Activated CD8-positive, alpha-beta T cell treated with anti-CD3 and anti-CD28 coated beads for 36 hours (primary cell): ENCODE measurements around the gene SH3PXD2B. TPM values are rescaled to one million over a fixed set of nuclear protein-coding genes. Genes with fewer than 3 reads are reported as not detected.

Experiments
- ATAC-seq: fragments of 200-7000 bp; cut with Tn5 transposase; one replicate; pipeline ENCODE4 v1.10.0; 2021; ENCODE audit warnings: mild to moderate bottlenecking, moderate library complexity
- CTCF ChIA-PET: fragments of 350-600 bp; sonication (Branson Sonifier 250); formaldehyde crosslinking; loops from one replicate; lab custom pipeline; 2021; ENCODE audit warnings: antibody characterized with exemption; lab: Charles Lee
- POLR2A ChIA-PET: fragments of 350-600 bp; sonication (Branson Sonifier 250); formaldehyde crosslinking; loops from one replicate; lab custom pipeline; 2021; ENCODE audit warnings: antibody characterized with exemption; lab: Charles Lee
- DNase-seq: peaks from one replicate; pipeline ENCODE4 v3.0.0-alpha.2; 2020
- H3K27ac Mint-ChIP-seq: one replicate; pipeline ENCODE4 v1.8.0; 2021; ENCODE audit warnings: mild to moderate bottlenecking, mixed read lengths
- H3K27me3 Mint-ChIP-seq: one replicate; pipeline ENCODE4 v1.8.0; 2021; ENCODE audit warnings: mixed read lengths
- H3K36me3 Mint-ChIP-seq: one replicate; pipeline ENCODE4 v1.8.0; 2021; ENCODE audit warnings: low read depth, mixed read lengths
- H3K4me1 Mint-ChIP-seq: one replicate; pipeline ENCODE4 v1.8.0; 2021; ENCODE audit warnings: low read depth, mixed read lengths
- H3K4me3 Mint-ChIP-seq: one replicate; pipeline ENCODE4 v1.8.0; 2021; ENCODE audit warnings: mild to moderate bottlenecking, moderate library complexity, mixed read lengths
- H3K9me3 Mint-ChIP-seq: one replicate; pipeline ENCODE4 v1.8.0; 2021; ENCODE audit warnings: mixed read lengths
- intact Hi-C: fragments of 100-400 bp; cut with micrococcal nuclease; formaldehyde crosslinking; loops from one replicate; pipeline ENCODE4 v1.10.0; 2022
- total RNA-seq, 2 experiments: library from RNA; stranded (reverse); gene quantifications; one replicate each; pipeline ENCODE4 v1.2.3, GENCODE V29; 2021
- TF ChIP-seq, protein P1 (sequence below): fragments of 200-600 bp; IDR thresholded peaks from one replicate; pipeline ENCODE4 v1.8.0; 2022; ENCODE audit warnings: antibody characterized with exemption, mild to moderate bottlenecking

Gene SH3PXD2B
- total RNA-seq, 2 experiments from 2014 or later = 0.38 to 0.47 TPM

DNA sequence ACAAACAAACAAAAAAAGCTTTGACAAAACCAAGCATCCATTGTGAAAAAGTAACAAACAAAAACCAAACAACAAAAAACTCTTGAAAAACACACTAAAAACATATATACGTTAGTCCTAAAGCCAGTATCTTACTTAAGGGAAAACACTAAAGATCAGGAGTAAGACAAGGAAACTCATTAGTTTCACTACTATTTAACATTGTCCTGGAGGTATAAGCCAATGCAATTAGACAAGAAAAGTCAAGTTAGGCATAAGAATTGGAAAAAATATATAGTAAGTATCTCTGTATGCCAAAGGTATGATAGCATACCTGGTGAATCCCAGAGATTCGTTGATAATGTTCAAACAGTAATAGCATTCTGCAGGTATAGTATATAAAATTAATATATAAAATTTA is 148.9 kb downstream of the SH3PXD2B start:
- no peak overlapping the region for H3K27ac Mint-ChIP-seq
- CTCF ChIA-PET = no interaction called here
- H3K4me3 Mint-ChIP-seq = no peak overlapping the region
- peaks cover 3% of the 10 kb centered on the region for H3K36me3 Mint-ChIP-seq
- DNase-seq (no peak), ATAC-seq (no peak)
- peaks cover 3% of the 10 kb centered on the region for H3K27me3 Mint-ChIP-seq
- H3K9me3 Mint-ChIP-seq = peaks cover 2% of the 10 kb centered on the region
- POLR2A ChIA-PET = no interaction called here
- TF ChIP-seq, protein P1, sequence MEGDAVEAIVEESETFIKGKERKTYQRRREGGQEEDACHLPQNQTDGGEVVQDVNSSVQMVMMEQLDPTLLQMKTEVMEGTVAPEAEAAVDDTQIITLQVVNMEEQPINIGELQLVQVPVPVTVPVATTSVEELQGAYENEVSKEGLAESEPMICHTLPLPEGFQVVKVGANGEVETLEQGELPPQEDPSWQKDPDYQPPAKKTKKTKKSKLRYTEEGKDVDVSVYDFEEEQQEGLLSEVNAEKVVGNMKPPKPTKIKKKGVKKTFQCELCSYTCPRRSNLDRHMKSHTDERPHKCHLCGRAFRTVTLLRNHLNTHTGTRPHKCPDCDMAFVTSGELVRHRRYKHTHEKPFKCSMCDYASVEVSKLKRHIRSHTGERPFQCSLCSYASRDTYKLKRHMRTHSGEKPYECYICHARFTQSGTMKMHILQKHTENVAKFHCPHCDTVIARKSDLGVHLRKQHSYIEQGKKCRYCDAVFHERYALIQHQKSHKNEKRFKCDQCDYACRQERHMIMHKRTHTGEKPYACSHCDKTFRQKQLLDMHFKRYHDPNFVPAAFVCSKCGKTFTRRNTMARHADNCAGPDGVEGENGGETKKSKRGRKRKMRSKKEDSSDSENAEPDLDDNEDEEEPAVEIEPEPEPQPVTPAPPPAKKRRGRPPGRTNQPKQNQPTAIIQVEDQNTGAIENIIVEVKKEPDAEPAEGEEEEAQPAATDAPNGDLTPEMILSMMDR = no peak
- intact Hi-C loops = no loop called here
- H3K4me1 Mint-ChIP-seq = no peaks in the 10 kb centered on the region

DNA sequence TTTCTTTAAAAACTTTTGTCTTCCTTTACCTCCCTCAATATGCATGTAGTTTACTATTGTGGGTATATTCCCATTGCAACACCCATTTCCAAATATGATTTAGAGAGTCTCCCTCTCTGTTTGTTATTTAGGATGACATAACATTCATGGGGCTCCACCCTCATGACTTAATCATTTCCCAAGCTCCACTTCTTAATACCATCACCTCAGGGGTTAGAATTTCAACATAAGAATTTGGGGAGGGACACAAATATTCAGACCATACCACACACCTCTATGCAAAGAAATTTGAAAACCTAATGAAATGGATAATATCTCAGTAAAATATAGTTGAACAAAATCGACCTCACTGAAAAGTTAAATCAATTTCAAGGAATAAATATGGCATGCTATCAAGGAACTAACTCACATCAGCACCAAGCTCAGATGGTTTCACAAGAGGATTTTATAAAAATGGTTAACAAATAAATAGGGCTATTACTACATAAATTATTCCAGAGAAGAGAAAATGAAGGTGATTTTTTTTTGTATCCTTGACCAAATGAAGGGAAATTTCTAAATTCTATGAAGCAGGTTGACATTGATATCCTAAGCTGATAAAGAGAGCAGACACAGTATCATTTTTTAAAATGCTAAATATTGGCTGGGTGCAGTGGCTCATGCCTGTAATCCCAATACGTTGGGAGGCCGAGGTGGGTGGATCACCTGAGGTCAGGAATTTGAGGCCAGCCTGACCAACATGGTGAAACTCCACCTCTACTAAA is 150.6 kb downstream of the SH3PXD2B start:
- peaks cover 3% of the 10 kb centered on the region for H3K36me3 Mint-ChIP-seq

DNA sequence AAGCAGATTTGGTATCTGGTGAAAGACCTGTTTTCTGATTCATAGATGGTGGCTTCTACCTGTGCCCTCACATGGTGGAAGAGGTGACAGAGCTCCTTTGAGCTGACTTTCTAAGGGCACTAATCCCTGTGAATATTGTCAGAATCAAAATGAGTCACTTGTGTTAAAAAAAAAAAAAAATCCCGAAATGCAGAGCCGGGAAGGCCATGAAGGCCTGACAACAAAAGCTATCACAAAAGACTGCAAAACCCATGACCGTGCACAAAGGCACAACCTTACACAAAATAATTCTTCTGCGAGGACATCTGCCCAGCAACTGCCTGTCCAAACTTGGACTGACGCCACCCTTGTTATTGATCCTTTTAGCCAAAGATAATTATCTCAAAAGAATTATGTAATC is 151.2 kb downstream of the SH3PXD2B start:
- peaks cover 2% of the 10 kb centered on the region for H3K9me3 Mint-ChIP-seq
- peaks cover 3% of the 10 kb centered on the region for H3K36me3 Mint-ChIP-seq
- POLR2A ChIA-PET = no interaction called here
- H3K4me1 Mint-ChIP-seq = no peaks in the 10 kb centered on the region
- H3K27ac Mint-ChIP-seq = no peak overlapping the region
- no peak overlapping the region for H3K4me3 Mint-ChIP-seq
- TF ChIP-seq, protein P1 = no peak
- CTCF ChIA-PET = interaction anchor here (3.3 kb wide), 1 partner anchor 9 kb away, joined by 21 read pairs; no protein-coding TSS in a partner anchor
- H3K27me3 Mint-ChIP-seq = peaks cover 3% of the 10 kb centered on the region
- ATAC-seq = no peak
- intact Hi-C loops = no loop called here
- no peak for DNase-seq

More for the DNA sequence above, 150.6 kb downstream of the SH3PXD2B start:
- no peak for DNase-seq
- Mint-ChIP-seq H3K9me3 (peaks cover 2% of the 10 kb centered on the region), H3K4me3 (no peak overlapping the region), H3K4me1 (no peaks in the 10 kb centered on the region), H3K27ac (no peak overlapping the region), H3K27me3 (peaks cover 3% of the 10 kb centered on the region)
- CTCF ChIA-PET = interaction anchor here (3.3 kb wide), 1 partner anchor 9 kb away, joined by 21 read pairs; no protein-coding TSS in a partner anchor
- TF ChIP-seq, protein P1 = no peak
- no peak for ATAC-seq
- POLR2A ChIA-PET = interaction anchor here (0.6 kb wide), 1 partner anchor 44 kb away, joined by 3 read pairs; no protein-coding TSS in a partner anchor
- intact Hi-C loops = no loop called here

DNA sequence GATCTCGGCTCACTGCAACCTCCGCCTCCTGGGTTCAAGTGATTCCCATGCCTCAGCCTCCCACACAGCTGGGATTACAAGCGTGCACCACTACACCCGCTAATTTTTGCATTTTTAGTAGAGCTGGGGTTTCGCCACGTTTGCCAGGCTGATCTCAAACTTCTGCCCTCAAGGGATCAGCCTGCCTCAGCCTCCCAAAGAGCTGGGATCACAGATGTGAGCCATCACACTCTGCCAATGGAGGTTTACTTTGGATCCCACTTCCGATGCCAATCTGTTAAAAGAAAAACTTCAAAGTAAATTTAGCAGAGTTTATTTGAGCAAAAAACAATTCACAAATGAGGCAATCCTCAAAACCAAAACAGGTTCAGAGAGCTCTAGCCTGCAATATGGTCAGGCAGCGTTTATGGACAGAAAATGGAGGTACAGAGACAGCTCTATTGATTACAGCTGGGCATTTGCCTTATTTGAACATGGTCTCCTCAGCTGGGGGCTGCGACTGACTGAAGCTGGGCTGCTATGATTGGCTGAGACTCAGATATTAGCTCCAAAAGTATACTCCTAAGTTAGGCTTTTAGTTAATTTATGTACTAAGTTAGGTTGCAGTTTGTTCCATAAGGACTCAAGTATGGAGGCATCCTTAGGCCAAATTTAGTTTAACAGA is 152.1 kb downstream of the SH3PXD2B start:
- TF ChIP-seq, protein P1 = no peak
- peaks cover 2% of the 10 kb centered on the region for H3K9me3 Mint-ChIP-seq
- ChIA-PET CTCF (interaction anchor here (3.3 kb wide), 1 partner anchor 8 kb away, joined by 21 read pairs; no protein-coding TSS in a partner anchor), POLR2A (interaction anchor here (0.6 kb wide), 1 partner anchor 481 kb away, joined by 3 read pairs; no protein-coding TSS in a partner anchor)
- no peaks in the 10 kb centered on the region for H3K4me1 Mint-ChIP-seq
- ATAC-seq (no peak), DNase-seq (no peak)
- peaks cover 3% of the 10 kb centered on the region for H3K27me3 Mint-ChIP-seq
- intact Hi-C loops = no loop called here
- no peak overlapping the region for H3K4me3 Mint-ChIP-seq
- H3K27ac Mint-ChIP-seq = no peak overlapping the region
- peaks cover 3% of the 10 kb centered on the region for H3K36me3 Mint-ChIP-seq
